Activated T-helper 9 cell treated with anti-CD3 and anti-CD28 coated beads, Interleukin-2, amount 50 U/mL, for 16 hours (primary cell): ENCODE measurements around the gene VWA8.
"Not testable (repeated sequence)": the region's sequence is repeated elsewhere in the genome, so short reads cannot be mapped to it uniquely, and the experiment has no call there.

Experiments used
- DNase-seq: peaks from one replicate; pipeline ENCODE4 v3.0.0-alpha.2; 2020; ENCODE audit warnings: low read depth

The VWA8 gene

DNA sequence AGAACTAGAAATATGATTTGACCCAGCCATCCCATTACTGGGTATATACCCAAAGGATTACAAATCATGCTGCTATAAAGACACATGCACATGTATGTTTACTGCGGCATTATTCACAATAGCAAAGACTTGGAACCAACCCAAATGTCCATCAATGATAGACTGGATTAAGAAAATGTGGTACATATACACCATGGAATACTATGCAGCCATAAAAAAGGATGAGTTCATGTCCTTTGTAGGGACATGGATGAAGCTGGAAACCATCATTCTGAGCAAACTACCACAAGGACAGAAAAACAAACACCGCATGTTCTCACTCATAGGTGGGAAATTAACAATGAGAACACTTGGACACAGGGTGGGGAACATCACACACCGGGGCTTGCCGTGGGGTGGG, 38.0 kb downstream of the VWA8 start:
- not testable (repeated sequence) for DNase-seq

DNA sequence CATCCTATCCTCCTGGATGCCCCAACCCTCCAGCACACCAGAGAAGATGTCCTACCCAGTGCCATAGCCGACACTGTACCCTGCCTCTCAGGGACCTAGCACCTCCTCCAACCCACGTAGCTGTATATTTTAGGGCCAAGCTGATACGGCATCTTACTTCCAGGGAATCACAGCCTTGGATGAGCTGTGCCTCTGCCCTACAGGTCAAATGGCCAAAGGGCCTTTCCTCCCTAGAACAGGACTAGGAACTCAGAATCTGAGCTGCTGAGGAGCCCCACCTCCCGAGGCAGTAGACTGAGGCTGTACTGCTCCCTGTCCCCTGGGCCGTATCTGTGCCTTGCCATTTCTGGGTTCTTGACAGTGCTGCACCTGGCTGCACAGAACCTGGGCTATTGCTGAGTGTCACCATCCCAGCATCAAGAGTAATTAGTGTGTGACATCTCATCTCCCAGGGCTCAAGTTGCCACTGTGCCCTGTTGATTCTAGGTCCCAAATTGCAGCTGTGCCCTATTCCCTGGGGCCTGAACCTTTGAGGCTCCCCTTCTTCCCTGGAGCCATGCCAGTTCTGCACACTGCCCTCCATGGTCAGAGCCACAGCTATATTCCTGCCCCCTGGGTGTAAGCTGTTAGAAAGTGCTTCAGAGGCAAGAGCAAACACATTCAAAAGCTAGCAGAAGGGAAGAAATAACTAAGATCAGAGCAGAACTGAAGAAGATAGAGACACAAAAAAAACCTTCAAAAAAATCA, 41.0 kb downstream of the VWA8 start:
- no peak for DNase-seq

DNA sequence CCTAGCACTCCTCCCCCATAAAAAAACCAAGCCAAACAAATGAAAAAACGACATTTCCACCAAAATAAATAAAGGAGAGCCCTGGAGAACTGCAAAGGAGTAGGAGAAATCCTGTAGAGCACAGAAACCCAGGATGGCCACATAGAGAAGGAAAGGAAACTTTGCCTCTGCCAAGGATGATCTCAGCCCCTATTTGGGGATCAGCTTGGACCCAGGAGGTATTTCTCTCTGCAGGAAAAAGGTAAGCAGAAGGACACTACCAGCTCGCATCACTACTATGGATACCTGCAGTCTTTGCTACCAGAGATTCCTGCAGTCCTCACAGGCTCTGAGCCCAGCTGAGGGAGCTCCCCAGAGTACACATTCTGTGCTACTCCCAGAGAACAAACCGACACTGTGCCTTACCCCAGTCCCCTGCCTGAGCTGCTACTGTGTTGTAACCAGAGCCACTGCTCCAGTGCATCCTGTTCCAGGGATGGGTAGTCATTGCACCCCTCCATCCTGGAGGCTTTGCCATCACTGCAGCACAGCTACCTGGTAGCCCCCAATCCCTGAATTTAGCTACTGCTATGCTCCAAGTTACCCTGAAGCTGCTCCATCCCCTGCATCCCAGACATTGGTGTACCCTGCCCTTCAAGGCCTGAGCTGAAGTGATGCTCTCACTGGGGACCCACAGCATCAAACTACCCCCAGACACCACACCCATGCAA, 41.7 kb downstream of the VWA8 start:
- no peak for DNase-seq

DNA sequence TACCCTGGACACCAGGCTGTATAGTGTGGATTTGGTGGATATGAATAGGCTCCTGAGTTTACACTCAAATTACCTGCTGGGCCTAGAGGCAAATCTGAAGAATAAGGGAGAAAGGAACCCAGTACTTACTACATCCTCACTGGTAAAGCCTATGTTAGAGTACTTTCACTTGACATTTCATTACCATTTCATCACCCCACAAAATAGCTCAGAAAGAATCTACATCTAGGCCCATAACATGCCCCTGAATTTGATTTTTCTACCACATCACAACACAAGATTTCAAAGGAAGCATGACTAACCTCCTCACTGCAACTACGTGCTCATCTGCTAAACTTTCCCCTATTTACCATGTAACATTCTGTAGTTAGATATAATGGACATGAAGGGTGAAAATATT, 43.3 kb downstream of the VWA8 start:
- no peak for DNase-seq

DNA sequence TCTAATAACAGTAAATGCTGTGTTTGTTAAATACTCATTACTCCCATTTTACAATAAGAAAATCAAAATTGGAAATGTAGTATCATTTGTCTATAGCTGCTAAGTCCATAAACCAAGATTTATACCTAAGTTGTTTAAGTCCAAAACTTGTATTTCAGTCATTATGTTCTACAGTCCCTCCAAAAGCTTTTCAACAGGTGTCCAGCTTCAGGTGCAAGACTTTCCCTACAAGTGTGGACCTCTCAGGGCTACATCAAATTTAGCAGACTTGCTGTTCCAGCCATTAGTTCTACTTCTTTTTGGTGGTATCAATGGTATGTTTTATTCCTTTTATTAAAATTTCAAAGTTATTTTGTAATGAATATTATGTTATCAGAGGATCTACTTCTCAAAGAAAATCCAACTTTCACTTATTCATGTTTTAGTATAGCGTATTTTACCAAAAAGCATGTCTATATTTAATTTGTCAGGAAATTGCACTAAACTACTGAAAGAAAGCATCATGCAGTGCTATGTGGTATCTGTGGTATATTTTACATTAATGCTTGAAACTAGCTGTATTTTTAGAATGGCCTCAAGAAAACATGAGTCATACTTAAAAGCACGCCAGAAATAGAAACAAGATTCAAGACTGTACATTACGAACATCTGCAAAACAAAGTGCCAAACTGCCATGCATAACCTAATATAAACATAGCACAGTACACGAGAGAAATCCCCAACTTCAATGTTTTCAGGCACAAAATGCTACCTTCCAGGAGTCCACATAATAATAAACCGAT, 44.5 kb downstream of the VWA8 start:
- no peak for DNase-seq

DNA sequence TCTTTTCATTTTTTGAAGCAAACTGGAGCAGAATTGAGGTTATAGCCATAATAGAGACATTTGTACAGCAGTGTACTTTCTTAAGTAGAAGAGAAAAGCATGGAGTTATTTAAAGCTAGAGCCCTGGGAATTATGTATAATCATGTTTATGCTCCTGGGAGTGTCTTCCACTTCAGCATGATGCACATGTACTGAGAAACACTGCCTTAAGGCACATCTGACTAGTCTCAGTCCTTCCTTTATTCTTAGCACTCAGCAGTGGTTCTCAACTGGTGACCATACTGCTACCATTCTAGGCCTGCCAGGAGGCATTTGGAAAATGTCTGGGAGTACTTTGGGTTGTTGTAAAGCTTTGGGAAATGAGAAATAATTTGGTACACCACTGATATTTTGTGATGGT, 45.8 kb downstream of the VWA8 start:
- no peak for DNase-seq

DNA sequence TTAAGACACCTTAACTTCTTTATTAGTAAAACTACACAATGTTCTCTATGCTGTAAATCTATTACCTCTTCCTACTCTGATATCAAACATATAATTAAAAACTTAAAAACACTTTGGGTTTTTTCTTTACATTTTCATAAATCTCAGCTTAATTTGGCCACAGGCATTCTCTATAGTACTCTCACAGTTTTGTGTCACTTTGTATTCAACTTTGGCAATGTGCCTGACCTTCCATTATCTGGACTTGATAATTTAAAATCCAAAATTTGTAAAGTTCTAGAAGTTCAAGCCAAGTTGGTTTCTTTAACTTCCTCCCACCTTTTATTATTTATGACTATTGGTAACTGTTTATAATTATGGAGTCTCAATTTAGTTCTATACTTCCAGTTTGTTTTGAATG, 46.4 kb downstream of the VWA8 start:
- no peak for DNase-seq

DNA sequence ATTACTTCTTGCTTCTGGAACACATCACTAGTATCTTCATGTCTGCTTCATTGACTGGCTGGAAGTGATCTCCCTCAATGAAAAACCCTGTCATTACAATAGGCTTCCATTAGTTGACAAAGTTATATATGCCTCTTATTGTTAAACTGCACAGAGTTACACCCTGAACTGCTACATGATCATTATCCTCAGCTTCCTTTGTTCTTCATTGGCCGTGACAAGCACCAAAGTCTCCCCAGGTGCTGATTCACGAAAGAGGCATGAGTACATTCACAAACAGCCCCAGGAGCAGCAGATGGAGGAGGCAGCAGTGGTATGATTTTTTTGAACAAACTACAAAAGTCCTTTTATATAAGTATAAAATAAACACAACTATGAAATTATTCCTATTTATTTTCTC, 51.4 kb downstream of the VWA8 start:
- DNase-seq, result no peak

DNA sequence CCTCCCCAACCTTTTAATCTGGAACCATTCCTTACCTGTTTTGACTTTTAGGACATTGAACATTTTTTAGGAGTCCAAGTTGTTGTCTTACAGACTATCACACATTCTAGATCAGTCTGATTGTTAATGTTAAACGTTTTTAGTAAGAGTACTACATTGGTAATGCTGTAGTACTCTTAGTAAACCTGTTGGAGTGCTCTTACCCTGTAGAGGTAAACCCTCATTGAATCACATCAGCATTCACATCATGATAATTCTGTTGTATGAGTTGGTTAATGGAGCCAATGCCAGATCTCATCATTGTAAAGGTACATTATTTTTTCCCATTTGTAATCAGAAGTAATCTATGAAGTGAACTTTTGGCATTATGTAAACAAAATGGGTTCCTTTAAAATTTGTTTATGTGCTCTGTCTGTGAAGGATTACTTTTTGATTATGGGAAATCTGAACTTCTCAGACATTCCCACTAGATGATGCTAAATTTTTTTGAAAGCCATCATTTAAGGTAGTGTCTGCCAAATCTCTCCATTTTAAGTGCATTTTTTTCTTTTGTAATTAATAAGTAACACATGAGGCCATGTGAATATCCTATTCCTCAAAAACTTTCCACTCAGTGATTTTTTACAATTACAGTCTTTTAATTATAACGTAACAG, 55.2 kb downstream of the VWA8 start:
- DNase-seq, result no peak

DNA sequence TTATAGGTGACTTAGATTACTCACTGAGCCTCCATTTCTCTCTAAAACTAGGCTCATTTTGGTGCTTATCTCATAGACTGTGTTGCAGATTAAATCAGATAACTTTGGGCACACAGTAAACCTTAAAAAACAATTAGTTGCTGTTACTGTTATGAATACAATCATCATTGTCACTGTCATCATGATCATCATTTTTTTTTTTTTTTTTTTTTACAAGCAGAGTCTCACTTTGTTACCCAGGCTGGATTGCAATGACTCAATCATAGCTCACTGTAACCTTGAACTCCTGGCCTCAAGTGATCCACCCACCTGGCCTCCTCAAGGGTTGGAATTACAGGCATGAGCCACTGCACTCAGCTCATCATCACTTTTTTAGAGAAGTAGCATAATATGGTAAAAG, 60.0 kb downstream of the VWA8 start:
- no peak for DNase-seq

DNA sequence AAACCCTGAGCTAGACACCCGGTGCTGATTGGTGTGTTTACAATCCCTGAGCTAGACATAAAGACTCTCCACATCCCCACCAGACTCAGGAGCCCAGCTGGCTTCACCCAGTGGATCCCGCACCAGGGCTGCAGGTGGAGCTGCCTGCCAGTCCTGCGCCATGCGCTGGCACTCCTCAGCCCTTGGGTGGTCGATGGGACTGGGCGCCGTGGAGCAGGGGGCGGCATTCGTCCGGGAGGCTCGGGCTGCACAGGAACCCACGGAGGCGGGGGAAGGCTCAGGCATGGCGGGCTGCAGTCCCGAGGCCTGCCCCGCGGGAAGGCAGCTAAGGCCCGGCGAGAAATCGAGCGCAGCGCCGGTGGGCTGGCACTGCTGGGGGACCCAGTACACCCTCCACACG, 62.5 kb downstream of the VWA8 start:
- DNase-seq, result not testable (repeated sequence)

DNA sequence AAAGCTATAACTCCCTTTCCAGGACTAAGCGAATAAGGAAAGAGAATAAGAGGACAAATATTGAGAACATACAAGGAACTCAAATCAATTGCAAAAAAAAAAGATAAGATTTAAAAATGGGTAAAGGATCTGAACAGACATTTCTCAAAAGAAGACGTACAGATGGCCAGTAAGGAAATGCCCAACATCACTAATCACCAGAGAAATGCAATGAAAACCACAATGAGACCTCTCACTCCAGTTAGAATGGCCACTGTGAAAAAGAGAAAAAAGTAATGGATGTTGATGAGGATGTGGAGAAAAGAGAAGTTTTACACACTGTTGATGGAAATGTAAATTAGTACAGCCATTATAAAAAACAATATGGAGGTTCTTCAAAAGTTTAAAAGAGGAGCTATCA, 63.8 kb downstream of the VWA8 start:
- no peak for DNase-seq

DNA sequence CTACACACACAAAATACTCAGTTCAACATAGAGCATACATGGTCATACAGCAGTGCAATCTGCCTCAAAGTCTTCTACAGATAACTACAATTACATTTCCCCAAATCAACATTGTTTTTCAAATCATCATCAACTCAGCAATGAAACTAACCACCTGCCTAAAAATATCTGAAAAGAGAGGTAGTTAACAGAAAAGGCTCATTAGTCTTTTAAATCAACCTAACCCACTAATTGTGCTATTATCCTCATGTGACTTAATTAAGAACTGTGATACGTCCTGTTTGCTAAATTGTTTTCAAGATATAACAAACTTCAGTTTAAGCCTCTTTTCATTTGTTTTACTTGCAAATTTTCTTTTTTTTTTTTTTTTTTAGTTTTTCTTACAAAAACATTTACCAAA, 65.4 kb downstream of the VWA8 start:
- no peak for DNase-seq

DNA sequence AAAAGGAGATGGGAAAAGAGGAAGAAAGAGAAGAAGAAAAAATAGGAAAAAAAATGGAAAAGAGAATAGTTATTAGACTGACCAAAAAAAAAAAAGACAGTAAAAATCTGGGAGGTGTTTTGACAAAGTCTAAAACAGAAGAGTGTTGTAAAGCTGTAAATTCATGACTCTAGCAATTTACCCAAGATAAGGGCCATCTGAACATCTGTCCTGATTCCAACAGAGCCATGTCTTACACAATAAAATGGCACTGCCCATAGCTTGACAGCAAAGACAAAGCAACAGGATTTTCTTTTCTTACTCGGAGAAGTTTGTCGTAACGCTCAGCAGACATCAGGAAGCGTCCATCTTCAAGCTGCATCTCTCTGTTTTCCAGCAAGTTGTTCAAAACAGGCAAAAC, 69.8 kb downstream of the VWA8 start:
- DNase-seq, result no peak

DNA sequence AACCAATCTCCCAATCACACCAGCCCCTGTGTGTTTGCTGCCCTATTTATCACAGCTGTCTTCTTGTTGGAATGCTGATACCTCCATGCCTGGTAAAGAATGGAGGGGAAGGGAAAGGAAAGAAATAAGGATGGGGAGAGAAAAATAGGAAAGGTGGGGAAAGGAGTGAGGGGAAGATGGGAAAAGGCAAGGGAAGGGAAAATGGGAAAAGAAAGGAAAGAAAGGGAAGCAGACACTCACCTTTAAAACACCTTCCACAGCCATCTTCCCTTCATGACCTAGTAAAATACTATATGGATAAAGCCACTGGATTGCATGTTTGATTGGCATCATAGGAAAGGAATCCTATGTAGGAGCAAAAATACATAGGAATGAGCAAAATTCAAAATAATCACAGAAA, 77.8 kb downstream of the VWA8 start:
- DNase-seq, result no peak

DNA sequence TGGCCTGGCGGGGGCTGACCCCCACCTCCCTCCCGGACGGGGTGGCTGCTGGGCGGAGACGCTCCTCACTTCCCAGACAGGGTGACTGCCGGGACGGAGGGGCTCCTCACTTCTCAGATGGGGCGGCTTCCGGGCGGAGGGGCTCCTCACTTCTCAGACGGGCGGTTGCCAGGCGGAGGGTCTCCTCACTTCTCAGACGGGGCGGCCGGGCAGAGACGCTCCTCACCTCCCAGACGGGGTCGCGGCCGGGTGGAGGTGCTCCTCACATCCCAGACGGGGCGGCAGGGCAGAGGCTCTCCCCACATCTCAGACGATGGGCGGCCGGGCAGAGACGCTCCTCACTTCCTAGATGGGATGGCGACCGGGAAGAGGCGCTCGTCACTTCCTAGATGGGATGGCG, 79.0 kb downstream of the VWA8 start:
- DNase-seq, result not testable (repeated sequence)

DNA sequence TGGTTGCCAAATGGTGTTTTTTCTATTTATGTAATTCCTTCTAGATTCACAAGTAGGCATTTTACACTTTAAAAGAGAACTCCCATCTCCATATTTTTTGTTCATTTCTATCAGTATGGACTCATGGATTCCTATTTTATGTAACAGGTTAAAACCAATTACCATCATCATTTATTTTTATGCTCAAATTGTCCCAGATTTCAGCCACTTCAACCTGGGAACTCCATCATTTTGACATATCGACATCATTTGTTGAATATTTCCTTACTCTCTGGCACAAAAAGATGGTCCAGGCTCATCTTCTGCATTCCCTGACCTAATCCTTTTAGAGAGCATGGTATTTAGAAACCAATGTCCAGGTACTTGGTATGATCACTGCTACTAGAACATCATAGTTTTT, 79.9 kb downstream of the VWA8 start:
- DNase-seq, result no peak

DNA sequence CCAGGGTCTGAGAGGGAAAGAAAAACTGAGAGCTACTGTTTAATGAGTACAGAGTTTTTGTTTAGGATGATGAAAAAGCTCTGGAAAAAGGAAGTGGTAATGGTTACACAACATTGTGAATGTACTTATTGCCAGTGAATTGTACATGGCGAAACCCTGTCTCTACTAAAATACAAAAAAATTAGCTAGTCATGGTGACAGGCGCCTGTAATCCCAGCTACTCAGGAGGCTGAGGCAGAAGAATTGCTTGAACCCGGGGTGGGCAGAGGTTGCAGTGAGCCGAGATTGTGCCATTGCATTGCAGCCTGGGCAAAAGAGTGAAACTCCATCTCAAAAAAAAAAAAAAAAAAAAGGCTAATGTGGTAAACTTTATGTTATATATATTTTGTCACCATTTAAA, 96.3 kb downstream of the VWA8 start:
- DNase-seq, result no peak

DNA sequence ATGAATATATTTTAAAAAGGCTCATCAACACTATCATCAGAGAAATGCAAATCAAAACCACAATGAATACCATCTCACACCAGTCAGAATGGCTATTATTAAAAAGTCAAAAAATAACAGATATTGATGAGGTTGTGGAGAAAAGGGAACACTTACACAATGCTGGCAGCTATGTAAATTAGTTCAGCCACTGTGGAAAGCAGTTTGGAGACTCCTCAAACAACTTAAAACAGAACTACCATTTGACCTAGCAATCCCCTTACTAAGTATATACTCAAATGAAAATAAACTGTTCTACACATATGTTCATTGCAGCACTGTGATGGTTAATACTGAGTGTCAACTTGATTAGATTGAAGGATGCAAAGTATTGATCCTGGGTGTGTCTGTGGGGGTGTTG, 98.2 kb downstream of the VWA8 start:
- DNase-seq, result not testable (repeated sequence)

DNA sequence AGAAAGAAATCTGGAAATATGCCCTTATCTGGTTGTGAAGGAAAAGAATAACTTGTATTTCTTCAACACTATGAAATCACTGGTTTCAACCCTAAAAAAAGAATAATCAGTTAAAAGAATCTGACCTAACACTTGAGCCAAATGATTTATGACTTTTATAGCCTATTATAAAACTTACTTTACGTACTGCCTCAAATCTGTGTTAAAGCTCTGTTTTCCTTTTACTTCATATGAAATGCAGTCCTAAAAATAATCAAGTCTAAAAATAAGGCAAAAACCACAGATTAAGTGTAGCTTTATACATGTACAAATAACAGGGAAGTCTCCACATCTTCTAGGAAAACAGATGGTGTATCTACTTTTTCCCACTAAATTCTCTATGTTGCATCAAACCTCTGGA, 101.3 kb downstream of the VWA8 start:
- DNase-seq, result no peak

DNA sequence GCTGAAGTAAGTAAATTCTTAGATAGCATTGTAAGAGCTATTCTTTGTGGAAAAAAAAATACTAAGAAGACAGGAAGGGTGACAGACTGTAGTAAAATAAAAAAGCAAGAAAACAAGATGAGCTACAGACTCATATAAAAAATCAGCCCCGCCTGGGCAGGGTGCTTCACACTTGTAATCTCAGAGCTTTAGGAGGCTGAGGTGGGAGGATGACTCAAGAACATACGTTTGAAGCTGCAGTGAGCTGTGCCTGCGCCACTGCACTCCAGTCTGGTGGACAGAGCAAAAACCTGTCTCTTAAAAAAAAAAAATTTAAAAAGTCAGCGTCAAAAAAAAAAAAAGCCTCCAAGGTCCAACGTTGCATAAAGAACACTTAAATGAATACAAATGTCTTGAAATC, 102.1 kb downstream of the VWA8 start:
- no peak for DNase-seq

DNA sequence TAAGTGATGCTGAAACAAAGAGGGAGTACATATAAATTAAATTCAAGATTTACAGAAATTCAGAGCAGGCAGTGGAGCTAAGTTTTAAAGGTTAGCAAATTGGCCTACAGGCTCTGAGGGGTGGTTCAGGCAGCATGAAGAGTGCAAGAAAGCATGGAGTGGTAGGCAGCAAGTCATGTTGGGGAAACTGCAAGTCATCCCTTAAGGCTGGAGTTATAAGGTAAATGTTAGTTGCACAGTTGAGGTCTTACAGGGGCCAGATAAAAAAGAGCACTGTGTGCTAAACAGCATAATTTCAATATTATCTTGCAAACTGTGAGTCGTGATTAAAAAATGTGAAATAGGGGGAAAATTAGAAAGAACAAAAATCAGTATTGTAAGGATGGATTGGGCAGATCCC, 106.2 kb downstream of the VWA8 start:
- no peak for DNase-seq

DNA sequence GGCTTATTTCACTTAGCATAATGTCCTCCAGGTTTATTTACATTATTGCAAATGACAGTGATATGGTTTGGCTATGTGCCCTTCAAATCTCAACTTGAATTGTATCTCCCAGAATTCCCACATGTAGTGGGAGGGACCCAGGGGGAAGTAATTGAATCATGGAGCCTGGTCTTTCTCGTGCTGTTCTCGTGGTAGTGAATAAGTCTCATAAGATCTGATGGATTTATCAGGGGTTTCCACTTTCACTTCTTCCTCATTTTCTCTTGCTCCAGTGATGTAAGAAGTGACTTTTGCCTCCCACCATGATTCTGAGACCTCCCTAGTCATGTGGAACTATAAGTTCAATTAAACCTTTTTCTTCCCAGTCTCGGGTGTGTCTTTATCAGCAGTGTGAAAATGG, 109.6 kb downstream of the VWA8 start:
- DNase-seq, result no peak
